Type B pancreatic cell (in vitro differentiated cells): Measurements from ENCODE around the gene CLIP4. TPM values are rescaled to one million over a fixed set of nuclear protein-coding genes. Genes with fewer than 3 reads are reported as not detected.
A peak's percentile ranks its signal among the peaks of the same experiment; 100 is the strongest.

ENCODE experiments used
- DNase-seq: peaks from one replicate; pipeline ENCODE4 v3.0.0; 2021; ENCODE audit warnings: mixed read lengths; ENCODE audit not compliant: unreplicated experiment; ENCODE audit errors: extremely low spot score
- H3K27ac Mint-ChIP-seq: 2 replicates; pipeline ENCODE4 v1.8.0; 2021; ENCODE audit warnings: mild to moderate bottlenecking, mixed read lengths
- H3K27me3 Mint-ChIP-seq: 2 replicates; pipeline ENCODE4 v1.8.0; 2021; ENCODE audit warnings: mixed read lengths
- H3K36me3 Mint-ChIP-seq: 2 replicates; pipeline ENCODE4 v1.8.0; 2021; ENCODE audit warnings: mixed read lengths
- H3K4me1 Mint-ChIP-seq: one replicate; pipeline ENCODE4 v1.8.0; 2021; ENCODE audit warnings: mixed read lengths; ENCODE audit not compliant: unreplicated experiment
- H3K4me3 Mint-ChIP-seq: 2 replicates; pipeline ENCODE4 v1.8.0; 2021; ENCODE audit warnings: mild to moderate bottlenecking, mixed read lengths
- H3K9me3 Mint-ChIP-seq: 2 replicates; pipeline ENCODE4 v1.8.0; 2021; ENCODE audit warnings: mixed read lengths
- CTCF ChIP-seq: fragments of 200-600 bp; sonication (generic); conservative IDR thresholded peaks from 2 replicates; pipeline ENCODE4 v1.5.0; 2021; ENCODE audit warnings: antibody characterized with exemption, mild to moderate bottlenecking
- total RNA-seq: library from RNA; stranded (reverse); gene quantifications from 2 replicates; pipeline ENCODE4 v1.2.1, GENCODE V29; 2021; ENCODE audit warnings: low replicate concordance

The CLIP4 gene
- total RNA-seq, 1 donor from 2014 or later: 12.1 TPM

DNA sequence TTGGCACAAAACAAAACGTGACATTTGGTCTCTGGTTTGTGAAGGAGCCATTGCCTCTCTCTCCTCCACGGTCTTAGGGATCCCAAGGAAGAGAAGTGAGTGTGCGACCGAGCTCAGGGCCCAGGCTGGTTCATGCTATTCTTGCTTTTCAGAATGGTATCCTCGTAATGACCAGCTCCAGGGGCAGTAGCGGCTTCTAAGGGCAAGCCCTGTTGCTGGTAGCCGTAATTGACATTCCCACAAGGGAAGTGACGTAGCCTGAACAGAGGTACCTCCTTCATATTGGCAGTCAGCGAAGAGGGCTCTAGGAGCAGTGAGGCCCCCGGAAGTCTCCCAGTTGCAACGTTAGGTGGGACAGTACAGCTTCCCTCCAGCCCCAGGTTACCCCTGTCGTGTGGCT, 77.9 kb downstream of the CLIP4 start:
- H3K4me3 Mint-ChIP-seq: no peak overlapping the region
- no peaks in the 10 kb centered on the region for H3K4me1 Mint-ChIP-seq
- no peak for TF ChIP-seq CTCF
- peaks cover 3% of the 10 kb centered on the region for H3K27me3 Mint-ChIP-seq
- H3K27ac Mint-ChIP-seq: no peak overlapping the region
- no peak for DNase-seq
- H3K36me3 Mint-ChIP-seq: no peaks in the 10 kb centered on the region
- no peaks in the 10 kb centered on the region for H3K9me3 Mint-ChIP-seq

DNA sequence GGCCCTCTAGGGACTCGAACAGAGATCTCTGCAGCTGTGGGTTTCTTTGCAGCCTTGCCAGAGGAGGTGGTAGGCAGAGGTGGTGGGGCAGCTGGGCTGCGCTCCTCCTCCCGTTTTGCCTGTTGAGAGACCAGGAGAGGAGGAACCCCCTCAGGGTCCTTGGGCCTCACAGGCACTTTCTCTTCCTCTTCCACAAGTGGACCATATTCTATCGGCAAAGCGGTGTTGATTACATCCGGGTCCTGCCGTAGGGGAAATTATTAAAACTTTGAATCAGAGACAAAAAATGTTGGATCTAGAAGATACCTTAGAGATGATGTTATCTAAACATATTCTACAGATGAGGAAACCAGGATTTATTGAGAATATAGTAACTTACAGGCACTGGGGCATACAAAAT, 78.5 kb downstream of the CLIP4 start:
- no peak for DNase-seq
- Mint-ChIP-seq H3K9me3 (no peaks in the 10 kb centered on the region), H3K27me3 (peaks cover 3% of the 10 kb centered on the region)

DNA sequence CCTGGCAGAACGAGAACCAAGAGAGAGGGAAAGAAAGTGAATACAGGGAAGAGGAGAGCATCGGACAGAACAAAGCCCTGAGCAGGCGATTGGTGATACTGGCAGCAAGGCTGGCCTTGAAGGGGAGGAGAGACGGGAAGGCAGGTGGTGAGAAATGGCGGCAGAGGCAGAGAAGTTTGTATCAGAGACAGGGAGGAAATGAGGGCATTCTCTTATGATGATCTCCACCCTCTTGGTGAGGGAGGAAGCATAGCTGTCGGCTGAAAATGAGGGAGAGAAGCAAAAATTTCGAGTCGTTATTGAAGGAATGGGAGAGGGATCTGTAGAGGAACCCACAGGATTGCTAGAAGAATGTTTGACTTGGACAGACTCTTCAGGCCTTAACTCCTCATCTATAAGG, 80.6 kb downstream of the CLIP4 start:
- TF ChIP-seq CTCF: no peak
- Mint-ChIP-seq H3K27ac (no peak overlapping the region), H3K4me3 (no peak overlapping the region), H3K36me3 (no peaks in the 10 kb centered on the region), H3K9me3 (no peaks in the 10 kb centered on the region), H3K27me3 (peaks cover 3% of the 10 kb centered on the region), H3K4me1 (no peaks in the 10 kb centered on the region)
- no peak for DNase-seq

More for the DNA sequence above, 78.5 kb downstream of the CLIP4 start:
- Mint-ChIP-seq H3K36me3 (no peaks in the 10 kb centered on the region), H3K27ac (no peak overlapping the region), H3K4me3 (no peak overlapping the region), H3K4me1 (no peaks in the 10 kb centered on the region)
- TF ChIP-seq CTCF: no peak

GRCh38 chr2:29196792-29197788, 81.9 kb downstream of the CLIP4 start:
- no peaks in the 10 kb centered on the region for H3K36me3 Mint-ChIP-seq
- H3K9me3 Mint-ChIP-seq: no peaks in the 10 kb centered on the region
- TF ChIP-seq CTCF: peak; percentile 94
- H3K27me3 Mint-ChIP-seq: peaks cover 3% of the 10 kb centered on the region
- H3K4me1 Mint-ChIP-seq: peaks cover 5% of the 10 kb centered on the region
- no peak overlapping the region for H3K27ac Mint-ChIP-seq
- H3K4me3 Mint-ChIP-seq: no peak overlapping the region
- DNase-seq: no peak

GRCh38 chr2:29201979-29202378, 86.8 kb downstream of the CLIP4 start:
- Mint-ChIP-seq H3K27ac (no peak overlapping the region), H3K36me3 (no peaks in the 10 kb centered on the region), H3K4me3 (no peak overlapping the region), H3K4me1 (peaks cover 18% of the 10 kb centered on the region), H3K9me3 (no peaks in the 10 kb centered on the region), H3K27me3 (no peaks in the 10 kb centered on the region)
- no peak for DNase-seq
- TF ChIP-seq CTCF: no peak
